ENCODE data around the gene FLNA. TPM values are rescaled to one million over a fixed set of nuclear protein-coding genes. Genes with fewer than 3 reads are reported as not detected.
A peak's percentile ranks its signal among the peaks of the same experiment; 100 is the strongest.

Gene FLNA
- total and polyA plus RNA-seq, 10 of the 15 experiments (the other 5 are each of a cell fraction or from before 2014, with no cell fraction given) = 5.1 to 643 (median 171) TPM

DNA sequence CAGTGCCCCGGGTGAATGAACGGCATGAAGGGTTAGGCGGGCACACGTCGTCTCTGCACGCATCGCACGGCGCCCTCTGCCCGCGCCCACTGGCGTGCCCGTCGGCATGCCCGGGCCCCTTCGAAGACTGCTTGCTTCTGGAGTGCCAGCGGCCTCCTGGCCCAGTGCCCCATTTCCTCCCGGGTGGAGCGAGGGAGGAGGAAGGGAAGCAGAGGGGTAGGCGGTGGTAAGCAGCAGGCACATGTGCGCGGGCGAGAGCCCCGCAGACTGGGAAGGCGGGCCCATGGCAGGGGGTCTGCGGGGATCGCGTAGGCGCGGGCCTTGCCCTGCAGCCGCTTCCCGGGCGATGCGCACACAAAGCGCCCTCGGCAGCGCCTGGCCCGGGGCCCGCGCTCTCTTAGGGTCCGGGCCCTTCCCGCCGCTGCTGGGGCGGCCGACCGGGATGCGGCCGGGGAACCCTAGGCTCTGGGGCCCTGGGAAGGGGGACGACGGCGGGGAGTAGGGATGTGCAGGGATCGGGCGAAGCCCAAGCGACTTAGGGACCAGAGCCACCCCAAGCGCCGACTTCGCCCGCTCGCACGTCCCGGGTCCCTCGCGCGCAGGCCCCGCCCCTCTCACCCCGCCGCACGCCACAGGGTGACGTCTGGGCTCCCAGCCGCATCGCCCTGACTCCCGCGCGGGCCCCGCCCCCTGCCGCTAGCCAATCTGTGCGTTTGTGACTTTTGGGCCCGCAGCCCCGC lies 3.8 kb upstream of the FLNA start (continued):
- TF ChIP-seq, protein P1, sequence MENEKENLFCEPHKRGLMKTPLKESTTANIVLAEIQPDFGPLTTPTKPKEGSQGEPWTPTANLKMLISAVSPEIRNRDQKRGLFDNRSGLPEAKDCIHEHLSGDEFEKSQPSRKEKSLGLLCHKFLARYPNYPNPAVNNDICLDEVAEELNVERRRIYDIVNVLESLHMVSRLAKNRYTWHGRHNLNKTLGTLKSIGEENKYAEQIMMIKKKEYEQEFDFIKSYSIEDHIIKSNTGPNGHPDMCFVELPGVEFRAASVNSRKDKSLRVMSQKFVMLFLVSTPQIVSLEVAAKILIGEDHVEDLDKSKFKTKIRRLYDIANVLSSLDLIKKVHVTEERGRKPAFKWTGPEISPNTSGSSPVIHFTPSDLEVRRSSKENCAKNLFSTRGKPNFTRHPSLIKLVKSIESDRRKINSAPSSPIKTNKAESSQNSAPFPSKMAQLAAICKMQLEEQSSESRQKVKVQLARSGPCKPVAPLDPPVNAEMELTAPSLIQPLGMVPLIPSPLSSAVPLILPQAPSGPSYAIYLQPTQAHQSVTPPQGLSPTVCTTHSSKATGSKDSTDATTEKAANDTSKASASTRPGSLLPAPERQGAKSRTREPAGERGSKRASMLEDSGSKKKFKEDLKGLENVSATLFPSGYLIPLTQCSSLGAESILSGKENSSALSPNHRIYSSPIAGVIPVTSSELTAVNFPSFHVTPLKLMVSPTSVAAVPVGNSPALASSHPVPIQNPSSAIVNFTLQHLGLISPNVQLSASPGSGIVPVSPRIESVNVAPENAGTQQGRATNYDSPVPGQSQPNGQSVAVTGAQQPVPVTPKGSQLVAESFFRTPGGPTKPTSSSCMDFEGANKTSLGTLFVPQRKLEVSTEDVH (IDR thresholded peaks at IDR 0.05; ENCODE audit: low read depth, partially characterized antibody) = no peak
- TF ChIP-seq SMARCA5 (IDR thresholded peaks at IDR 0.05) = no peak
- TF ChIP-seq RAD51 (IDR thresholded peaks at IDR 0.05) = no peak
- TF ChIP-seq, protein P2, sequence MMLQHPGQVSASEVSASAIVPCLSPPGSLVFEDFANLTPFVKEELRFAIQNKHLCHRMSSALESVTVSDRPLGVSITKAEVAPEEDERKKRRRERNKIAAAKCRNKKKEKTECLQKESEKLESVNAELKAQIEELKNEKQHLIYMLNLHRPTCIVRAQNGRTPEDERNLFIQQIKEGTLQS (IDR thresholded peaks at IDR 0.05; ENCODE audit: borderline replicate concordance, extremely low read depth, low read depth, low read length) = no peak
- TF ChIP-seq STAT3 (IDR thresholded peaks at IDR 0.05; ENCODE audit: low read depth, low read length) = no peak
- TF ChIP-seq ZNF384 (IDR thresholded peaks at IDR 0.05; ENCODE audit: borderline replicate concordance, low read depth, low read length) = no peak
- TF ChIP-seq IKZF2 (IDR thresholded peaks at IDR 0.05) = 0 out of 4 replicates have a peak, but pooled peaks of 1 of the 2 experiments have one; percentile 35
- TF ChIP-seq NR2F1 (conservative IDR thresholded peaks at IDR 0.05) = 0 out of 2 replicates have a peak, but pooled peaks have one; percentile 8
- no peak for TF ChIP-seq NR2C1 (IDR thresholded peaks at IDR 0.05)
- no peak for TF ChIP-seq ZNF274 (IDR thresholded peaks at IDR 0.05; ENCODE audit: insufficient read depth, insufficient read length)
- no peak for TF ChIP-seq KAT2A (conservative IDR thresholded peaks at IDR 0.05; ENCODE audit: control insufficient read depth, low read depth, low read length)
- TF ChIP-seq, protein P3, sequence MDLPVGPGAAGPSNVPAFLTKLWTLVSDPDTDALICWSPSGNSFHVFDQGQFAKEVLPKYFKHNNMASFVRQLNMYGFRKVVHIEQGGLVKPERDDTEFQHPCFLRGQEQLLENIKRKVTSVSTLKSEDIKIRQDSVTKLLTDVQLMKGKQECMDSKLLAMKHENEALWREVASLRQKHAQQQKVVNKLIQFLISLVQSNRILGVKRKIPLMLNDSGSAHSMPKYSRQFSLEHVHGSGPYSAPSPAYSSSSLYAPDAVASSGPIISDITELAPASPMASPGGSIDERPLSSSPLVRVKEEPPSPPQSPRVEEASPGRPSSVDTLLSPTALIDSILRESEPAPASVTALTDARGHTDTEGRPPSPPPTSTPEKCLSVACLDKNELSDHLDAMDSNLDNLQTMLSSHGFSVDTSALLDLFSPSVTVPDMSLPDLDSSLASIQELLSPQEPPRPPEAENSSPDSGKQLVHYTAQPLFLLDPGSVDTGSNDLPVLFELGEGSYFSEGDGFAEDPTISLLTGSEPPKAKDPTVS (IDR thresholded peaks at IDR 0.05; ENCODE audit: low read depth, low read length) = no peak
- TF ChIP-seq, protein P4, sequence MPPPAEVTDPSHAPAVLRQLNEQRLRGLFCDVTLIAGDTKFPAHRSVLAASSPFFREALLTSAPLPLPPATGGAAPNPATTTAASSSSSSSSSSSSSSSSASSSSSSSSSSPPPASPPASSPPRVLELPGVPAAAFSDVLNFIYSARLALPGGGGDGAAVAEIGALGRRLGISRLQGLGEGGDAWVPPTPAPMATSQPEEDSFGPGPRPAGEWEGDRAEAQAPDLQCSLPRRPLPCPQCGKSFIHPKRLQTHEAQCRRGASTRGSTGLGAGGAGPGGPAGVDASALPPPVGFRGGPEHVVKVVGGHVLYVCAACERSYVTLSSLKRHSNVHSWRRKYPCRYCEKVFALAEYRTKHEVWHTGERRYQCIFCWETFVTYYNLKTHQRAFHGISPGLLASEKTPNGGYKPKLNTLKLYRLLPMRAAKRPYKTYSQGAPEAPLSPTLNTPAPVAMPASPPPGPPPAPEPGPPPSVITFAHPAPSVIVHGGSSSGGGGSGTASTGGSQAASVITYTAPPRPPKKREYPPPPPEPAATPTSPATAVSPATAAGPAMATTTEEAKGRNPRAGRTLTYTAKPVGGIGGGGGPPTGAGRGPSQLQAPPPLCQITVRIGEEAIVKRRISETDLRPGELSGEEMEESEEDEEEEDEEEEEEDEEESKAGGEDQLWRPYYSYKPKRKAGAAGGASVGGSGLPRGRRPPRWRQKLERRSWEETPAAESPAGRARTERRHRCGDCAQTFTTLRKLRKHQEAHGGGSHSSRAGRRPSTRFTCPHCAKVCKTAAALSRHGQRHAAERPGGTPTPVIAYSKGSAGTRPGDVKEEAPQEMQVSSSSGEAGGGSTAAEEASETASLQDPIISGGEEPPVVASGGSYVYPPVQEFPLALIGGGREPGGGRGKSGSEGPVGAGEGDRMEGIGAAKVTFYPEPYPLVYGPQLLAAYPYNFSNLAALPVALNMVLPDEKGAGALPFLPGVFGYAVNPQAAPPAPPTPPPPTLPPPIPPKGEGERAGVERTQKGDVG (CRISPR knock-in tag; IDR thresholded peaks at IDR 0.05) = no peak
- TF ChIP-seq GABPA (IDR thresholded peaks at IDR 0.05; ENCODE audit: low read depth) = no peak
- TF ChIP-seq CBFB (IDR thresholded peaks at IDR 0.05; ENCODE audit: low read depth) = no peak
- no peak for TF ChIP-seq ZNF24 (IDR thresholded peaks at IDR 0.05)

Data from GM12878 (cell line).